PFSK-1 (cell line): ENCODE measurements around the gene PLPPR1.

Experiments
- FOXP2 ChIP-seq: optimal IDR thresholded peaks from 2 replicates; pipeline ENCODE3; 2011; ENCODE audit warnings: borderline replicate concordance, control low read depth, inconsistent platforms; ENCODE audit not compliant: insufficient read depth; ENCODE audit errors: extremely low read length, extremely low read depth
- POLR2AphosphoS5 ChIP-seq: IDR thresholded peaks from 2 replicates; pipeline ENCODE4 v1.6.1; 2012; ENCODE audit warnings: low read depth, mild to moderate bottlenecking, control low read depth, low read length, moderate library complexity
- SIN3A ChIP-seq: IDR thresholded peaks from 2 replicates; pipeline ENCODE4 v1.6.1; 2012; ENCODE audit warnings: mild to moderate bottlenecking, low read length, moderate library complexity, borderline replicate concordance; ENCODE audit not compliant: insufficient read depth
- TAF1 ChIP-seq: IDR thresholded peaks from 2 replicates; pipeline ENCODE4 v1.6.1; 2012; ENCODE audit warnings: low read length, control low read depth, borderline replicate concordance; ENCODE audit not compliant: insufficient read depth
- TF ChIP-seq, protein P1 (sequence below), 2 experiments: IDR thresholded peaks; 2 replicates each; pipeline versions ENCODE4 v1.6.1 to v1.8.0; 2011 to 2012; ENCODE audit warnings: low read depth in 2 of 2, low read length in 2 of 2, control low read depth in 1 of 2, inconsistent platforms in 1 of 2, mild to moderate bottlenecking in 1 of 2, moderate library complexity in 1 of 2; ENCODE audit not compliant: insufficient read depth in 1 of 2

DNA sequence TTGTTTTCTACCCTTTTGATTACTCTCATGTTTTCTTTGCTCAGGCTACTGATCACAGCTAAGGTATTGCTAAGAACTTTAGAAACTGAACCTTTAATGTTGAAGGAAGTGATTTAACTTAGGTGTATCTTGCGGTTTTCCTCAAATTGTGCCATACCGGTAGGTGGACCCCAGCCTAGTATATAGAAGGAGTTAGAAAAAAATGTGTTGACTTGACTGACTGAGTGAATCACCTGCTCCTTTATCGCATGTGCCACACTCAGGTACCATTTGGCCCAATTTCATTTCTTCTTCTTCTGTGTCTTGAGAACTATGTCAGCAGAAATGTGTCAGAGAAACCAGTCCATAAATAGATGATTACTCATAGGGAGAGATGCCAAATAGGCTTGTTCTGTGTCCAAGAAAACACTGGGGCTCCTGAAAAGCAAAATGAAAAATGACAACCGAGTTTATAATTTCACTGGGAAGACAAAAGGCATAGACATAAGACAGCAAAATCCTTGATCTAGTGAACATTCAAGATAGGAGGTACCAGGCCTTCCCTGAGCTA is 19.4 kb downstream of the PLPPR1 start:
- TF ChIP-seq, protein P1, sequence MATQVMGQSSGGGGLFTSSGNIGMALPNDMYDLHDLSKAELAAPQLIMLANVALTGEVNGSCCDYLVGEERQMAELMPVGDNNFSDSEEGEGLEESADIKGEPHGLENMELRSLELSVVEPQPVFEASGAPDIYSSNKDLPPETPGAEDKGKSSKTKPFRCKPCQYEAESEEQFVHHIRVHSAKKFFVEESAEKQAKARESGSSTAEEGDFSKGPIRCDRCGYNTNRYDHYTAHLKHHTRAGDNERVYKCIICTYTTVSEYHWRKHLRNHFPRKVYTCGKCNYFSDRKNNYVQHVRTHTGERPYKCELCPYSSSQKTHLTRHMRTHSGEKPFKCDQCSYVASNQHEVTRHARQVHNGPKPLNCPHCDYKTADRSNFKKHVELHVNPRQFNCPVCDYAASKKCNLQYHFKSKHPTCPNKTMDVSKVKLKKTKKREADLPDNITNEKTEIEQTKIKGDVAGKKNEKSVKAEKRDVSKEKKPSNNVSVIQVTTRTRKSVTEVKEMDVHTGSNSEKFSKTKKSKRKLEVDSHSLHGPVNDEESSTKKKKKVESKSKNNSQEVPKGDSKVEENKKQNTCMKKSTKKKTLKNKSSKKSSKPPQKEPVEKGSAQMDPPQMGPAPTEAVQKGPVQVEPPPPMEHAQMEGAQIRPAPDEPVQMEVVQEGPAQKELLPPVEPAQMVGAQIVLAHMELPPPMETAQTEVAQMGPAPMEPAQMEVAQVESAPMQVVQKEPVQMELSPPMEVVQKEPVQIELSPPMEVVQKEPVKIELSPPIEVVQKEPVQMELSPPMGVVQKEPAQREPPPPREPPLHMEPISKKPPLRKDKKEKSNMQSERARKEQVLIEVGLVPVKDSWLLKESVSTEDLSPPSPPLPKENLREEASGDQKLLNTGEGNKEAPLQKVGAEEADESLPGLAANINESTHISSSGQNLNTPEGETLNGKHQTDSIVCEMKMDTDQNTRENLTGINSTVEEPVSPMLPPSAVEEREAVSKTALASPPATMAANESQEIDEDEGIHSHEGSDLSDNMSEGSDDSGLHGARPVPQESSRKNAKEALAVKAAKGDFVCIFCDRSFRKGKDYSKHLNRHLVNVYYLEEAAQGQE (IDR thresholded peaks at IDR 0.05; ENCODE audit: insufficient read depth in 1 of 2, low read depth in 2 of 2, low read length in 2 of 2) = no peak
- TF ChIP-seq POLR2AphosphoS5 (no peak), TAF1 (no peak), SIN3A (no peak), FOXP2 (no peak)
